GM12874 (cell line): ENCODE measurements around the gene OXCT2.

Experiments
- TF ChIP-seq, protein P1 (sequence below): IDR thresholded peaks from 2 replicates; pipeline ENCODE4 v1.5.1; 2011; ENCODE audit warnings: low read depth, mild to moderate bottlenecking, control low read depth, low read length, moderate library complexity; ENCODE audit not compliant: insufficient read depth

OXCT2 gene

DNA sequence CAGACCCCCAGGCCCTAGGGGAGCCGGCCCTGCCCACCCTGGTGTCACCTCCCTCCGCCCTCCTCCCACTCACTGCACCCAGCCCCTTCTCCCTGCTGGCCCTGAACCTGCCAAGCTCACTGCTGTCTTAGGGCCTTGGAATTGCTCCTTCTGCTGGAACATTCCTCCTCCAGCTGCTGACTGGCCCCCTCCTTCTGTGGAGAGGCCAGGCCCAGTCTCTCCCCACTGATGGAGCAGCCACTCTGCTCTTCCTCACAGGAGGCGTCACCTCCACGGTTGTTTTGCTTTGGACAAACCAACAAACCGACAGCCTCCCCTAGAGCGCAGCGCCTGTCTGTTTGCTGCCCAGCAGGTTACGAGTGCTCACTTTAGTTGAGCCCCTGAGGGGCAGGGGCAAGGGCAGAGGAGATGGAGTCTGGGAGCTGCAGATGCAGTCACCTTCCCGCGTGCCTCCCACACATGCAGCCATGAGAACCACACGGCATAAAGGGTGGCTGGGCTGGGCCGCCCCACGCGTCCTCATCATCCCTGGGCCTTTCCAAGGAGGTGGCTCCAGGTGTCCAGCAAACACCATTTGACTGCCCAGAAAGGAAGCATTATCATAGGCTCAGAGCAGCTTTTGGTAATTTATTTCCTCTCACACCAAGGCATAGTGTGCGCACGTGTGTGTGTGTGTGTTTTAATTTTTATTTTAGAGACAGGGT is 9.4 kb downstream of the OXCT2 start:
- TF ChIP-seq, protein P1, sequence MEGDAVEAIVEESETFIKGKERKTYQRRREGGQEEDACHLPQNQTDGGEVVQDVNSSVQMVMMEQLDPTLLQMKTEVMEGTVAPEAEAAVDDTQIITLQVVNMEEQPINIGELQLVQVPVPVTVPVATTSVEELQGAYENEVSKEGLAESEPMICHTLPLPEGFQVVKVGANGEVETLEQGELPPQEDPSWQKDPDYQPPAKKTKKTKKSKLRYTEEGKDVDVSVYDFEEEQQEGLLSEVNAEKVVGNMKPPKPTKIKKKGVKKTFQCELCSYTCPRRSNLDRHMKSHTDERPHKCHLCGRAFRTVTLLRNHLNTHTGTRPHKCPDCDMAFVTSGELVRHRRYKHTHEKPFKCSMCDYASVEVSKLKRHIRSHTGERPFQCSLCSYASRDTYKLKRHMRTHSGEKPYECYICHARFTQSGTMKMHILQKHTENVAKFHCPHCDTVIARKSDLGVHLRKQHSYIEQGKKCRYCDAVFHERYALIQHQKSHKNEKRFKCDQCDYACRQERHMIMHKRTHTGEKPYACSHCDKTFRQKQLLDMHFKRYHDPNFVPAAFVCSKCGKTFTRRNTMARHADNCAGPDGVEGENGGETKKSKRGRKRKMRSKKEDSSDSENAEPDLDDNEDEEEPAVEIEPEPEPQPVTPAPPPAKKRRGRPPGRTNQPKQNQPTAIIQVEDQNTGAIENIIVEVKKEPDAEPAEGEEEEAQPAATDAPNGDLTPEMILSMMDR, result no peak

DNA sequence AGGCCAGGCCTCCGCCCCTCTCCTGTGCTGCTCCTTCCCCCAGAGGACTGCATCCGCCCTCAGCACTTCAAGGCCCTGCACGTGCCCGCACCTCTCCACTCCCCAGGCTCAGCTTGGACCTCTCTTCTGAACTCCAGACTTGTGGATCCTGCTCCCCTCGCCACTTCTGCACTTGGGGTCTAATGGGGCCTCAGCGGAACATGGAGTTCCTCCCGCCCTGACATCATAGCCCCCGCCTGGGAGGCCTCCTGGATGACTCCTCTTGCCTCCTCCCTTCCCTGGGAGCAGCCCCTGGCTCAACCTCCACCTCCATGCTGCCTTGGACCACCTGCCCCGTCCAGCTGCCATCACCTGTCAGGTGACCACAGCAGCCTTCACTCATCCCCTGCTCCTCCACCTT is 10.1 kb downstream of the OXCT2 start:
- TF ChIP-seq, protein P1, result no peak

- TF ChIP-seq, protein P1, result no peak
Observed at GRCh38 chr1:39760074-39761008, 10.8 kb downstream of the OXCT2 start.

GRCh38 chr1:39759436-39759726 is 11.8 kb downstream of the OXCT2 start:
- TF ChIP-seq, protein P1, result no peak

DNA sequence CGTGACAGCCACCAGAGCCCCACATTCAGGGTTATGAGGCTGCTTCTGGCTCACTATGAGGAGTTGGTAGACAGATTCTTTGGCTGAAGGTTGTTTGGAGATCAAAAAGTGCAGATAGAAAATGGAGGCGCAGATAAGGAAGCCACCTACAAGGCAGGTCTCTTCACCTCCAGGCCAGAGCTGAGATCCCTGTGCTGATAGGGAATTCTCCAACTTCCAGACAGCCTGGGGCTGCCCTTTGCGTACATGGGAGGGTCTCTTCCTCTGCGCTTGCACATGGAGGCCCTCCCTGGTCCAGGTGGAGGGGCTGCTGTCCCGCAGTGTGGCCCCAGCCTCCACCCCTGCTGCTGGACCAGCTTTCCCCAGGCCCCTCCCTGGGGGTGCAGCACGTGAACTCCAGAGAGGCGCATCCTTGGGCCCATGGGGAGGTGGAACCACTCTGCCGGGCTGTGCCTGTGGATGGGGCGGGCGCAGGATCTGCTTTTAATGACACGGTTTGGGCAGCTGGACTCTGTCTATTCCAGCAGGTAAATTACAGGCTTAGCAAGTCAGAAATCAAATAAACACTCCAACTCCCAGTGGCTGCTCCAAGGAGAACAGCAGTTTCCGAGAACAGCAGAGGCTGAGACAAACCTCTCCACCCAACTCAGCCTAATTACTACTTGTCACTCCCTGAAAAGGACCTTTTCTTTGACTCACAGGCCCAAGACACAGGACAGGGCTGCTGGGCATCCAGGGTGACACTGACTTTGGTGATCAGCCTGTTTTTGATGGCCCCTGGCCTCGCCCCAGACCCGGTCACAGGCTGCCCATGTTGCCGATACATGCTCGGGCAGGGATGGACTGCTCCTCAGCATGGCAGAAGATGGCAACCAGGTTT is 12.4 kb downstream of the OXCT2 start:
- TF ChIP-seq, protein P1, result no peak

DNA sequence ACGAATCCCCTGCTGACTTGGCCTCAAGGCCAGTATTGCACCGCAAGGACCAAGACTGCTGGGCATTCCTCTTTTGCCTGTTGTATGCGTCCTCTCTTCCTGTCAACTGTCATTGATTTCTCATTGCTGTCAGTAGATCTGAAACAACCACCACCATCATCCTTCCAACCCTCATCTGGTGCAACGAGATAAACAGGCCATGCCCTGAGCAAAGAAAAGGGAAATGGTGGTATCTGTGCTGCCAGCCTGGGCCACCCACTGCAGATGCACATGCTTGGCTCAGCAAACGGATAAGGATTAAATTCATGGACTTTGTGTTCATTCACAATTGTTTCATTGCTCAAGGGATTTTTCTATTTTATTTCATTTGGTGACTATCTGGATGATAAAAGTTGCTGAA is 13.6 kb downstream of the OXCT2 start:
- TF ChIP-seq, protein P1, result no peak
